WERI-Rb-1 (cell line): ENCODE results near the gene NFASC.

Experiments used
- DNase-seq: peaks from one replicate; pipeline ENCODE4 v3.0.0-alpha.2; 2020
- H3K27ac ChIP-seq: fragments of 250-450 bp; sonication (Bioruptor Pico); 2 replicates; pipeline ENCODE4 v1.5.1; 2020; ENCODE audit warnings: mild to moderate bottlenecking, moderate library complexity
- H3K27me3 ChIP-seq: fragments of 250-450 bp; sonication (Bioruptor Pico); 2 replicates; pipeline ENCODE4 v1.5.1; 2021; ENCODE audit warnings: mild to moderate bottlenecking, low read depth, moderate library complexity; ENCODE audit not compliant: insufficient read depth, severe bottlenecking
- H3K36me3 ChIP-seq: fragments of 250-450 bp; sonication (Bioruptor Pico); 2 replicates; pipeline ENCODE4 v1.5.1; 2020; ENCODE audit warnings: mild to moderate bottlenecking, moderate library complexity
- H3K4me3 ChIP-seq: 2 replicates; pipeline ENCODE4 v1.5.1; 2011; ENCODE audit warnings: low read depth, mild to moderate bottlenecking, control low read depth, low read length
- H3K9me3 ChIP-seq: fragments of 250-450 bp; sonication (Bioruptor Pico); 2 replicates; pipeline ENCODE4 v1.5.1; 2021; ENCODE audit warnings: mild to moderate bottlenecking, moderate library complexity; ENCODE audit not compliant: severe bottlenecking
- CTCF ChIP-seq: IDR thresholded peaks from 2 replicates; pipeline ENCODE4 v1.5.1; 2011; ENCODE audit warnings: low read depth, mild to moderate bottlenecking, control low read depth, inconsistent platforms, low read length

Gene NFASC

DNA sequence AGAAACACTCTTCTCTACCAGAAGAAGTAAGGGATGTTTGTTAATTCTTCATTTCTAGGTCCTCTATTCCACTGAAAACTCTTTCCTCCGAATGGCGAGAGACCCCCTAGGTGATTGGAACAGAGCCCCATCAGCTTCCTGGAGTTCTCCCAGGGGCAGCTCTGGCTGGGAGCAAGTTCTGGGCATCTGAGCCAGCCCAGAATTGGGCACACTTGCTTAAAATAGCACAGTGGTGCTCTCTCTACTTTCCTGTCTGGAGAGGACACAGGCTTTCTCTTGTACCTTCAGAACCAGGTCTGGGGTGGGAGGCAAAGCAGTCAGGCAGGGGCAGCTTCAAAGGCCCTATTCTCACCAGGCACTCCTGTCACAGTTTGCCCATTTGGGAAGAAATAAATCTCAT, 89.2 kb downstream of the NFASC start:
- H3K27me3 ChIP-seq = no peaks in the 10 kb centered on the region

GRCh38 chr1:204960306-204961125, 89.9 kb downstream of the NFASC start:
- no peak for TF ChIP-seq CTCF
- H3K27me3 ChIP-seq = no peaks in the 10 kb centered on the region
- no peak overlapping the region for H3K4me3 ChIP-seq
- H3K27ac ChIP-seq = no peak overlapping the region
- peaks cover 70% of the 10 kb centered on the region for H3K36me3 ChIP-seq
- no peaks in the 10 kb centered on the region for H3K9me3 ChIP-seq
- DNase-seq = no peak

More for the DNA sequence above, 89.2 kb downstream of the NFASC start:
- Histone ChIP-seq H3K4me3 (no peak overlapping the region), H3K27ac (no peak overlapping the region), H3K9me3 (no peaks in the 10 kb centered on the region), H3K36me3 (peaks cover 77% of the 10 kb centered on the region)
- no peak for TF ChIP-seq CTCF
- DNase-seq = no peak

- H3K4me3 ChIP-seq = no peak overlapping the region
- peak; percentile 63 for TF ChIP-seq CTCF
These were observed 91.2 kb downstream of the NFASC start for GRCh38 chr1:204961765-204962419.

DNA sequence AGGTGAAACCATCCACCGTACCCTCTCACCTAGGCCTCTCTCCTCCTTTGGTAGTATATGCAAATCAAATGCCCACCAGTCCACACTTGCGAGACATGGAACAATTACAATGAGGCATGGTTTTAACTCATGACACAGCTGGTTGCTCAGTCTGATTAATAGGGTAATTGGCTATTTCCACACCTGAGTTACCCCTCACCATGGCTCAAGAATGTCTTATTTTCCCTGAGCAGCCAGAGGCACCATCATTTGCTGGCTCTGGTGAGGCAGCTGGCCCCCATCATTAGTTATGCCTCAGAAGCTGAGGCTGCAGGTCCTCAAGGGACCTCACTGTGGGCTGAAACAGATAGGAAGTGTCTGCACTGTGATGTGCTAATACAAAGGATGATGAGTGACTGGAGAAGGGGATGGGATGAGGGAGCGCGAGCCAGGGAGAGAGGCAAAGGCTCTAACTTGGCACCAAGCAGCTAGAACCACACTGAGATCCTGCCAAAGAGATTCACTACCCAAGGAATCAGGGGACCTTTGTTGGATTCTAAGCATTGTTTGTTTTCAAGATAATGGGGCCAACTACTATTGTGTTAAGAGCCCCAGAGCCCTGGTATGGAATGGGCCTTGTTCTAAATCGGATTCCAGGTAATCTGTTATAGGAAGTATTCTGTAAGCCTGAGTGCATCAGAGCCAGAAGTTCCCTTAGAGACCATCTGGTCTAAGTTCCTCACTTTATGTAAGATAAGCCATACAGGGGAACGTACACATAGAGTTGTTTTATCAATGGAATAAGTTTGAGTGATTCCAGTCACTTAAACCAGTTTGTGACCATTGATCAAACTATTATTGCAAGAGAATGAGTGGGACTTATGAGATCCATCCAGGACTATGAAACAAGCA, 92.3 kb downstream of the NFASC start:
- DNase-seq = peak; percentile 94
- Histone ChIP-seq H3K36me3 (peaks cover 46% of the 10 kb centered on the region), H3K27me3 (no peaks in the 10 kb centered on the region), H3K9me3 (no peaks in the 10 kb centered on the region), H3K4me3 (no peak overlapping the region), H3K27ac (peak overlapping the region; percentile 48)
- TF ChIP-seq CTCF = no peak

More at GRCh38 chr1:204961765-204962419, 91.2 kb downstream of the NFASC start:
- Histone ChIP-seq H3K27me3 (no peaks in the 10 kb centered on the region), H3K27ac (peak overlapping the region; percentile 48), H3K36me3 (peaks cover 57% of the 10 kb centered on the region), H3K9me3 (no peaks in the 10 kb centered on the region)
- DNase-seq = no peak

DNA sequence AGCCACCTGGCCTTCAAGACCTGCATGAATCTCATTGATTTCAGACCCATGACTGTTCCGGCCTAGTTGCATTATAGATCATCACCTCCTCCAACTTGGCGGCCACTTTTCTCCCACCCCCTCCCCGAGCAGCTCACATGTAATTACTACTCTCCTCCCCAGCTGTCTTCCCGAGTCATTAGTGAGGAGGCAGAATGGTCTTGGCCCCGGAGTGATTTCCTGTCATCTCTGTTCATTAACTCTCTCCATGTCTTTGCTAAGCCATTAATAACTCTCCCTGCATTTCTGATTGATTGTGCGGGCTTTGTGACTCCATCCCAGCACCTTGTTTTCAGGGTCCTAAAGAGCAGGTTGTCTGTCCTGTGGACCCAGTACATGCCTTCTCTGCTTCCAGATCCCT, 96.8 kb downstream of the NFASC start:
- Histone ChIP-seq H3K27ac (0 out of 2 replicates have a peak overlapping the region, but pooled peaks have one; percentile 11), H3K27me3 (no peaks in the 10 kb centered on the region), H3K9me3 (no peaks in the 10 kb centered on the region), H3K36me3 (peaks cover 35% of the 10 kb centered on the region), H3K4me3 (no peak overlapping the region)
- DNase-seq = peak; percentile 85
- no peak for TF ChIP-seq CTCF
